ENCODE results near the gene RINL. TPM values are rescaled to one million over a fixed set of nuclear protein-coding genes. Genes with fewer than 3 reads are reported as not detected.

Gene RINL
- total and polyA plus RNA-seq, 2 of the 8 experiments (the other 6 are each of a cell fraction or from before 2014, with no cell fraction given) = 11.1 to 11.9 TPM

GRCh38 chr19:38845374-38846024 lies 32.6 kb downstream of the RINL start:
- Histone ChIP-seq H3K23me2 (ENCODE audit: low read depth, low read length) (peaks cover 9% of the 10 kb centered on the region), H3K9me3 (ENCODE audit: insufficient read depth in 2 of 2, low read depth in 1 of 2, low read length in 1 of 2) (no peaks in the 10 kb centered on the region), H3K27ac (ENCODE audit: low read depth, low read length) (no peak overlapping the region), H3K4me2 (ENCODE audit: insufficient read depth in 1 of 2, low read depth in 2 of 2, low read length in 2 of 2) (no peak overlapping the region), H2BK20ac (ENCODE audit: low read length) (no peak overlapping the region), H3K79me1 (ENCODE audit: low read depth, low read length) (peaks cover 19% of the 10 kb centered on the region; the same call in 1 of the 2 replicates), H3K23ac (ENCODE audit: insufficient read length) (no peak overlapping the region), H4K91ac (replicated peaks; ENCODE audit: insufficient read length, low read length) (no peak overlapping the region), H2BK12ac (ENCODE audit: low read depth, low read length) (no peak overlapping the region), H3K9ac (replicated peaks in 1 of 4; ENCODE audit: extremely low read depth in 1 of 4, low read depth in 3 of 4, low read length in 3 of 4) (no peak overlapping the region), H3K36me3 (ENCODE audit: control insufficient read depth in 2 of 4, insufficient read depth in 4 of 4, low read length in 3 of 4) (peaks cover 60 to 85% (median 73%) of the 10 kb centered on the region in 4 experiments), H2AK5ac (ENCODE audit: low read depth, low read length) (no peak overlapping the region), H3K56ac (replicated peaks; ENCODE audit: insufficient read length, low read depth, low read length) (no peak overlapping the region), H3K18ac (ENCODE audit: extremely low read depth, low read length) (no peak overlapping the region), H4K5ac (ENCODE audit: insufficient read length, low read depth, low read length) (no peak overlapping the region), H2AFZ (ENCODE audit: low read length) (no peak overlapping the region), H4K20me1 (replicated peaks in 1 of 2; ENCODE audit: control insufficient read depth in 1 of 2, insufficient read depth in 2 of 2, low read length in 2 of 2) (peaks cover 38 to 52% of the 10 kb centered on the region in 2 experiments), H4K8ac (ENCODE audit: extremely low read depth, insufficient read depth, low read length) (no peak overlapping the region), H3K4ac (replicated peaks; ENCODE audit: insufficient read length, low read depth, low read length) (no peak overlapping the region), H3K4me1 (replicated peaks in 1 of 4; ENCODE audit: control insufficient read depth in 3 of 4, insufficient read depth in 4 of 4, low read length in 3 of 4) (peaks cover 2 to 9% (median 3%) of the 10 kb centered on the region in 4 experiments; a peak in 4 of 7 replicates), H2BK120ac (replicated peaks; ENCODE audit: low read depth, low read length) (no peak overlapping the region), H2BK5ac (ENCODE audit: low read depth, low read length) (no peak overlapping the region), H3K27me3 (replicated peaks in 1 of 4; ENCODE audit: control insufficient read depth in 3 of 4, extremely low read depth in 1 of 4, insufficient read depth in 3 of 4, low read length in 3 of 4) (no peaks in the 10 kb centered on the region; a peak in 1 of 7 replicates), H2BK15ac (ENCODE audit: low read length) (no peak overlapping the region), H3K14ac (ENCODE audit: insufficient read length) (no peak overlapping the region), H3K79me2 (ENCODE audit: control insufficient read depth in 1 of 2, insufficient read depth in 2 of 2, low read length in 2 of 2) (peaks cover 22 to 76% of the 10 kb centered on the region in 2 experiments), H3K4me3 (ENCODE audit: extremely low read depth in 1 of 4, insufficient read depth in 2 of 4, low read depth in 3 of 4, low read length in 4 of 4) (no peak overlapping the region)
- 96% methylated on average over 14 of the region's 14 CpGs; no CpG with 5 or more reads in 1 of the 2 experiments for WGBS, 2 experiments (ENCODE audit: extremely low coverage in 1 of 2, insufficient coverage in 1 of 2, insufficient read length in 1 of 2, insufficient replicate concordance in 2 of 2, low coverage in 1 of 2, low lambda C conversion rate in 2 of 2, missing lambda C conversion rate in 1 of 2)
- ChIA-PET CTCF (ENCODE audit: partially characterized antibody) (no interaction called here), POLR2A (ENCODE audit: partially characterized antibody) (interaction anchor here (0.6 to 8.3 kb wide), 19 partner anchors 11 to 249 kb away, joined by 3 to 376 read pairs (median 4); partner anchors contain the start of genes CAPN12, ECH1 and MAP4K1)
- DNase-seq (ENCODE audit: low read depth in 1 of 2, low spot score in 2 of 2) (no peak), FAIRE-seq (no peak)
- TF ChIP-seq POLR2AphosphoS5 (IDR thresholded peaks at IDR 0.05; ENCODE audit: low read depth, low read length) (peak; percentile 63; the same call in 1 of the 2 replicates), SUZ12 (IDR thresholded peaks at IDR 0.05; ENCODE audit: low read length) (no peak)

Data from H1 (cell line).